Uterus (tissue), 2 donors: Measurements from ENCODE around the gene ZC3H13.

ENCODE experiments used
- POLR2A ChIP-seq, 2 donors: fragments of 450-650 bp; IDR thresholded peaks; one replicate each; pipeline ENCODE4 v1.6.1; 2016; ENCODE audit warnings: antibody characterized with exemption in 2 of 2, mild to moderate bottlenecking in 1 of 2, moderate library complexity in 1 of 2
- TF ChIP-seq, protein P1 (sequence below), 4 experiments: fragments of 200-600 bp in 2 of 4; fragments of 450-650 bp in 2 of 4; sonication (generic) in 2 of 4; IDR thresholded peaks; one replicate each; pipeline ENCODE4 v1.5.1; 2016 to 2019; ENCODE audit warnings: antibody characterized with exemption in 4 of 4, mild to moderate bottlenecking in 2 of 4, moderate library complexity in 1 of 4

GRCh38 chr13:46012404-46012803, 40.1 kb downstream of the ZC3H13 start:
- TF ChIP-seq, protein P1, sequence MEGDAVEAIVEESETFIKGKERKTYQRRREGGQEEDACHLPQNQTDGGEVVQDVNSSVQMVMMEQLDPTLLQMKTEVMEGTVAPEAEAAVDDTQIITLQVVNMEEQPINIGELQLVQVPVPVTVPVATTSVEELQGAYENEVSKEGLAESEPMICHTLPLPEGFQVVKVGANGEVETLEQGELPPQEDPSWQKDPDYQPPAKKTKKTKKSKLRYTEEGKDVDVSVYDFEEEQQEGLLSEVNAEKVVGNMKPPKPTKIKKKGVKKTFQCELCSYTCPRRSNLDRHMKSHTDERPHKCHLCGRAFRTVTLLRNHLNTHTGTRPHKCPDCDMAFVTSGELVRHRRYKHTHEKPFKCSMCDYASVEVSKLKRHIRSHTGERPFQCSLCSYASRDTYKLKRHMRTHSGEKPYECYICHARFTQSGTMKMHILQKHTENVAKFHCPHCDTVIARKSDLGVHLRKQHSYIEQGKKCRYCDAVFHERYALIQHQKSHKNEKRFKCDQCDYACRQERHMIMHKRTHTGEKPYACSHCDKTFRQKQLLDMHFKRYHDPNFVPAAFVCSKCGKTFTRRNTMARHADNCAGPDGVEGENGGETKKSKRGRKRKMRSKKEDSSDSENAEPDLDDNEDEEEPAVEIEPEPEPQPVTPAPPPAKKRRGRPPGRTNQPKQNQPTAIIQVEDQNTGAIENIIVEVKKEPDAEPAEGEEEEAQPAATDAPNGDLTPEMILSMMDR (IDR thresholded peaks at IDR 0.05): no peak
- no peak for TF ChIP-seq POLR2A (IDR thresholded peaks at IDR 0.05)
